NCI-H526 treated with DMSO at 0.1 percent for 48 hours (cell line): ENCODE data around the gene UAP1.

Experiments used
- DNase-seq: peaks from one replicate; lab custom pipeline; 2025; lab: John Stamatoyannopoulos, UW

Gene UAP1

GRCh38 chr1:162617513-162617912 lies 56.0 kb downstream of the UAP1 start:
- no peak for DNase-seq

- DNase-seq: no peak
These were observed 57.6 kb downstream of the UAP1 start for GRCh38 chr1:162619076-162619475.

GRCh38 chr1:162621256-162621655 lies 59.7 kb downstream of the UAP1 start:
- DNase-seq: no peak

GRCh38 chr1:162625679-162626078 lies 64.2 kb downstream of the UAP1 start:
- no peak for DNase-seq

- DNase-seq: no peak
These were observed 64.6 kb downstream of the UAP1 start for GRCh38 chr1:162626094-162626493.

GRCh38 chr1:162626761-162627160 lies 65.2 kb downstream of the UAP1 start:
- DNase-seq: no peak

- peak; percentile 21 for DNase-seq
These were observed 66.3 kb downstream of the UAP1 start for GRCh38 chr1:162627662-162628296.

- DNase-seq: no peak
These were observed 67.6 kb downstream of the UAP1 start for GRCh38 chr1:162629077-162629627.

GRCh38 chr1:162629651-162630050 lies 68.1 kb downstream of the UAP1 start:
- no peak for DNase-seq

GRCh38 chr1:162631546-162632191 lies 70.1 kb downstream of the UAP1 start:
- DNase-seq: no peak

- DNase-seq: no peak
These were observed 70.7 kb downstream of the UAP1 start, which contains the start of gene DDR2 for GRCh38 chr1:162632217-162632666. DDR2 (plus strand) TSS chr1:162632464; CDS start chr1:162719064, 86,600 bp downstream.

GRCh38 chr1:162632698-162633080 lies 71.2 kb downstream of the UAP1 start:
- no peak for DNase-seq

GRCh38 chr1:162633081-162633762 lies 71.7 kb downstream of the UAP1 start:
- no peak for DNase-seq

- DNase-seq: no peak
These were observed 73.9 kb downstream of the UAP1 start for GRCh38 chr1:162635418-162635817.

- no peak for DNase-seq
These were observed 78.2 kb downstream of the UAP1 start for GRCh38 chr1:162639718-162640117.

- DNase-seq: no peak
These were observed 79.6 kb downstream of the UAP1 start for GRCh38 chr1:162641114-162641513.

GRCh38 chr1:162644986-162645314 lies 83.4 kb downstream of the UAP1 start:
- DNase-seq: no peak

- no peak for DNase-seq
These were observed 84.1 kb downstream of the UAP1 start for GRCh38 chr1:162645666-162646065.

- no peak for DNase-seq
These were observed 88.1 kb downstream of the UAP1 start for GRCh38 chr1:162649583-162649982.
